Neural progenitor cell (in vitro differentiated cells): ENCODE results near the gene HSPA1B. TPM values are rescaled to one million over a fixed set of nuclear protein-coding genes. Genes with fewer than 3 reads are reported as not detected.

ENCODE experiments used
- DNase-seq: peaks from one replicate; pipeline ENCODE4 v3.0.0-alpha.2; 2016; ENCODE audit warnings: low spot score
- H2AFZ ChIP-seq: fragments of 200-600 bp; sonication (generic); replicated peaks from 2 replicates; pipeline ENCODE4 v1.6.1; 2016; ENCODE audit warnings: antibody characterized with exemption
- H3F3A ChIP-seq: fragments of 200-600 bp; sonication (generic); 2 replicates; pipeline ENCODE4 v1.6.1; 2016; ENCODE audit warnings: antibody characterized with exemption, low read depth
- H3K27ac ChIP-seq: fragments of 200-600 bp; sonication (generic); 2 replicates; pipeline ENCODE4 v1.5.1; 2016; ENCODE audit warnings: mild to moderate bottlenecking
- H3K27me3 ChIP-seq: fragments of 200-600 bp; sonication (generic); 2 replicates; pipeline ENCODE4 v1.6.1; 2016; ENCODE audit warnings: mild to moderate bottlenecking, moderate library complexity
- H3K36me3 ChIP-seq: fragments of 200-600 bp; sonication (generic); 2 replicates; pipeline ENCODE4 v1.5.1; 2016
- H3K4me1 ChIP-seq: fragments of 200-600 bp; sonication (generic); 2 replicates; pipeline ENCODE4 v1.6.1; 2016; ENCODE audit warnings: mixed run types
- H3K4me2 ChIP-seq: fragments of 200-600 bp; sonication (generic); 2 replicates; pipeline ENCODE4 v1.6.1; 2016
- H3K4me3 ChIP-seq: fragments of 200-600 bp; sonication (generic); 2 replicates; pipeline ENCODE4 v1.5.1; 2016
- H3K79me2 ChIP-seq: fragments of 200-600 bp; sonication (generic); 2 replicates; pipeline ENCODE4 v1.6.1; 2016; ENCODE audit warnings: low read depth
- H3K9ac ChIP-seq: fragments of 200-600 bp; sonication (generic); 2 replicates; pipeline ENCODE4 v1.6.1; 2016
- H3K9me3 ChIP-seq: fragments of 200-600 bp; sonication (generic); 2 replicates; pipeline ENCODE4 v1.5.1; 2016; ENCODE audit warnings: low read depth
- H4K20me1 ChIP-seq: fragments of 200-600 bp; sonication (generic); 2 replicates; pipeline ENCODE4 v1.6.1; 2016; ENCODE audit warnings: low read depth
- H3K27ac Mint-ChIP-seq: 3 replicates; pipeline ENCODE4 v1.8.0; 2021; ENCODE audit warnings: mixed read lengths
- H3K27me3 Mint-ChIP-seq: 2 replicates; pipeline ENCODE4 v1.8.0; 2022; ENCODE audit warnings: low read depth, mild to moderate bottlenecking, inconsistent platforms, moderate library complexity, mixed read lengths; ENCODE audit not compliant: insufficient read depth
- H3K36me3 Mint-ChIP-seq: 3 replicates; pipeline ENCODE4 v1.8.0; 2021; ENCODE audit warnings: mixed read lengths
- H3K4me1 Mint-ChIP-seq: 3 replicates; pipeline ENCODE4 v1.8.0; 2021; ENCODE audit warnings: mixed read lengths
- H3K4me3 Mint-ChIP-seq: 3 replicates; pipeline ENCODE4 v1.8.0; 2021; ENCODE audit warnings: mild to moderate bottlenecking, moderate library complexity, mixed read lengths
- H3K9me3 Mint-ChIP-seq: 3 replicates; pipeline ENCODE4 v1.8.0; 2020; ENCODE audit warnings: mixed read lengths
- CTCF ChIP-seq: fragments of 200-600 bp; sonication (generic); IDR thresholded peaks from 2 replicates; pipeline ENCODE4 v1.5.1; 2017; ENCODE audit warnings: antibody characterized with exemption, mild to moderate bottlenecking
- EZH2 ChIP-seq: fragments of 200-600 bp; sonication (generic); IDR thresholded peaks from 2 replicates; pipeline ENCODE4 v1.6.1; 2017; ENCODE audit warnings: antibody characterized with exemption, mild to moderate bottlenecking, moderate library complexity
- EZH2phosphoT487 ChIP-seq: fragments of 200-600 bp; sonication (generic); IDR thresholded peaks from 2 replicates; pipeline ENCODE4 v1.6.1; 2017; ENCODE audit warnings: antibody characterized with exemption
- total RNA-seq: library from RNA; depleted of rRNA; stranded (reverse); fragments of >200 nt; gene quantifications from 2 replicates; pipeline ENCODE4 v1.2.3, GENCODE V29; 2015; ENCODE audit warnings: low replicate concordance

Gene HSPA1B
- total RNA-seq, 1 donor from 2014 or later, result 35.3 TPM

- H3K4me1 Mint-ChIP-seq, result peaks cover 13% of the 10 kb centered on the region
- Histone ChIP-seq H3K27ac (peak overlapping the region; percentile 13), H3K79me2 (peaks cover 23% of the 10 kb centered on the region), H3F3A (peaks cover 59% of the 10 kb centered on the region), H3K9ac (no peak overlapping the region), H3K27me3 (no peaks in the 10 kb centered on the region), H3K9me3 (no peaks in the 10 kb centered on the region), H3K4me1 (peaks cover 14% of the 10 kb centered on the region), H3K36me3 (peaks cover 20% of the 10 kb centered on the region), H4K20me1 (peaks cover 30% of the 10 kb centered on the region), H3K4me3 (no peak overlapping the region), H2AFZ (no peak overlapping the region), H3K4me2 (no peak overlapping the region)
- H3K27me3 Mint-ChIP-seq, result peaks cover 15% of the 10 kb centered on the region
- no peak for DNase-seq
- H3K4me3 Mint-ChIP-seq, result no peak overlapping the region
- TF ChIP-seq CTCF (no peak), EZH2 (no peak), EZH2phosphoT487 (no peak)
- peaks cover 23% of the 10 kb centered on the region for H3K36me3 Mint-ChIP-seq
- no peak overlapping the region for H3K27ac Mint-ChIP-seq
- H3K9me3 Mint-ChIP-seq, result no peaks in the 10 kb centered on the region
Measured at GRCh38 chr6:31842053-31842452, 14.5 kb downstream of the HSPA1B start.

DNA sequence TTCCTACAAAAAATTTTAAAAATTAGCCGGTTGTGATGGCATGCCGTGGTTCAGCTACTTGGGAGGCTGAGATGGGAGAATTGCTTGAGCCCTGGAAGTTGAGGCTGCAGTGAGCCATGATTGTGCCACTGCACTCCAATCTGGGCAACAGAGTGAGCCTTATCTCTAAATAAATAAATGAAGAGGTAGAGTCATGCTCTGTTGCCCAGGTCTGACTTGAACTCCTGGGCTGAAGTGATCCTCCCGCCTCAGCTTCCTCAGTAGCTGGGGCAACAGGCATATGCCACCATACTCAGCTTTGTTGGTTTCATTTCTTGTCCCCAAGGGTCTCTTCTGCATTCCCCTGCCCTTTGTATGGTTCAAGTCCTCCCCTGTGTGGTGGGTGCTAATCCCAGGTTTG, 17.0 kb downstream of the HSPA1B start:
- H3K36me3 Mint-ChIP-seq, result peaks cover 11% of the 10 kb centered on the region
- Histone ChIP-seq H4K20me1 (peaks cover 5% of the 10 kb centered on the region), H3K27me3 (no peaks in the 10 kb centered on the region), H3K36me3 (peaks cover 10% of the 10 kb centered on the region), H3K9me3 (no peaks in the 10 kb centered on the region), H3F3A (peaks cover 35% of the 10 kb centered on the region), H3K9ac (no peak overlapping the region), H2AFZ (no peak overlapping the region), H3K4me1 (no peaks in the 10 kb centered on the region), H3K4me3 (no peak overlapping the region), H3K4me2 (no peak overlapping the region), H3K27ac (no peak overlapping the region), H3K79me2 (no peaks in the 10 kb centered on the region)
- H3K4me1 Mint-ChIP-seq, result peaks cover under 1% of the 10 kb centered on the region
- H3K9me3 Mint-ChIP-seq, result no peaks in the 10 kb centered on the region
- no peak overlapping the region for H3K4me3 Mint-ChIP-seq
- no peak overlapping the region for H3K27ac Mint-ChIP-seq
- TF ChIP-seq EZH2 (no peak), CTCF (no peak)
- H3K27me3 Mint-ChIP-seq, result peaks cover 12% of the 10 kb centered on the region
- no peak for DNase-seq

DNA sequence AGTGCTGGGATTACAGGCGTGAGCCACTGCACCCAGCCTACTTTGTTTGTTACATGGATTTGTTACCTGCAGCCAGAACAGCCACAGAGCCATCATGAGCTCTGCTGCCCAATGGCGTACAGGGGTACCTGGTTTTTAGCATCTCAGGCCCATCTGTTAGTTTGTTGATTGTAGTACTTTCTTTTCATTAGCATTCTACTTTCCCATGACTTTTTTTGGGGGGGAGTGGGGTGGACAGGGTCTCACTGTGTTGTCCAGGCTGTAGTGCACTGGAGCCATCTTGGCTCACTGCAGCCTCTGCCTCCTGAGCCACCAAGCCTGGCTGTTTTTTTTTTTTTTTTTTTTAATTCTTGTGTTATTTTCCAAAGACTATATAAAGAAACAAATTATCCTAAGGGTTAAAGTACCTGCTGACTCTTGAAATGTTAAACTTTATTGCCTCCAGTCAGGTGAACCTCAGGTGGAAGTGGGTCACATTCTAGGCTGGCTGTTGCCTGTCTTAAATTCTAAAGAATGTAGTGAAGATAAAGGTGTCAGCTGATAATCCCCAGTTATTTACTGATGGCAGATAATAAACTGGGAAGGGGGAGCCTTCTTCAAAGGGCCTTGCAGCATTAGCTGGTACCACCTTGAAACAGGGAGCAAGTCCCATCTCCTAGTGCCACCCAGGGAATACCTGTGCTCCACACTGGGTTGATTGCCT, 19.9 kb downstream of the HSPA1B start:
- peaks cover 2% of the 10 kb centered on the region for H3K4me1 Mint-ChIP-seq
- H3K9ac ChIP-seq, result no peak overlapping the region
- no peaks in the 10 kb centered on the region for H3K27me3 ChIP-seq
- no peaks in the 10 kb centered on the region for H3K9me3 Mint-ChIP-seq
- H3K4me3 Mint-ChIP-seq, result no peak overlapping the region
- H3K27ac ChIP-seq, result no peak overlapping the region
- TF ChIP-seq EZH2phosphoT487 (no peak), CTCF (no peak), EZH2 (no peak)
- H3K4me1 ChIP-seq, result no peaks in the 10 kb centered on the region
- peaks cover 2% of the 10 kb centered on the region for H3K36me3 Mint-ChIP-seq
- H2AFZ ChIP-seq, result no peak overlapping the region
- no peaks in the 10 kb centered on the region for H3K79me2 ChIP-seq
- H3K36me3 ChIP-seq, result no peaks in the 10 kb centered on the region
- no peaks in the 10 kb centered on the region for H4K20me1 ChIP-seq
- no peak for DNase-seq
- no peak overlapping the region for H3K27ac Mint-ChIP-seq
- no peak overlapping the region for H3K4me3 ChIP-seq
- H3K4me2 ChIP-seq, result no peak overlapping the region
- H3K27me3 Mint-ChIP-seq, result peaks cover 2% of the 10 kb centered on the region
- H3F3A ChIP-seq, result peaks cover 12% of the 10 kb centered on the region
- no peaks in the 10 kb centered on the region for H3K9me3 ChIP-seq
